Vagina (tissue), 2 donors: ENCODE results near the gene ANK2. TPM values are rescaled to one million over a fixed set of nuclear protein-coding genes. Genes with fewer than 3 reads are reported as not detected.
A peak's percentile ranks its signal among the peaks of the same experiment; 100 is the strongest.

ENCODE experiments used
- DNase-seq, 2 donors: peaks; one replicate each; pipeline ENCODE4 v3.0.0-alpha.2; 2017; ENCODE audit errors: extremely low spot score in 2 of 2
- H3K27ac ChIP-seq: fragments of 200-600 bp; sonication (generic); one replicate; pipeline ENCODE4 v1.5.1; 2019
- H3K27me3 ChIP-seq: fragments of 200-600 bp; sonication (generic); one replicate; pipeline ENCODE4 v1.5.1; 2019
- H3K36me3 ChIP-seq, 2 donors: fragments of 200-600 bp; sonication (generic); one replicate each; pipeline ENCODE4 v1.5.1; 2017 to 2019
- H3K4me1 ChIP-seq: fragments of 200-600 bp; sonication (generic); one replicate; pipeline ENCODE4 v1.5.1; 2019
- H3K4me3 ChIP-seq, 2 donors: fragments of 200-600 bp; sonication (generic); 1 replicate in 1 of 2; 2 replicates in 1 of 2; pipeline ENCODE4 v1.5.1; 2016 to 2019
- H3K9me3 ChIP-seq: fragments of 200-600 bp; sonication (generic); one replicate; pipeline ENCODE4 v1.5.1; 2019
- CTCF ChIP-seq, 3 experiments: fragments of 450-650 bp in 2 of 3; fragments of 200-600 bp in 1 of 3; sonication (generic) in 1 of 3; IDR thresholded peaks; one replicate each; pipeline ENCODE4 v1.5.1; 2017 to 2019; ENCODE audit warnings: antibody characterized with exemption in 3 of 3, mild to moderate bottlenecking in 2 of 3, moderate library complexity in 2 of 3
- POLR2A ChIP-seq, 2 donors: fragments of 450-650 bp; IDR thresholded peaks; one replicate each; pipeline ENCODE4 v1.6.1; 2017; ENCODE audit warnings: antibody characterized with exemption in 2 of 2, mild to moderate bottlenecking in 2 of 2, moderate library complexity in 2 of 2
- POLR2AphosphoS5 ChIP-seq, 2 donors: sonication (generic); formaldehyde crosslinking; IDR thresholded peaks; one replicate each; pipeline ENCODE4 v1.9.0; 2017; ENCODE audit warnings: antibody characterized with exemption in 2 of 2, mild to moderate bottlenecking in 2 of 2, low read depth in 1 of 2; ENCODE audit not compliant: insufficient read depth in 1 of 2
- intact Hi-C: fragments of 100-400 bp; cut with DNase I; formaldehyde crosslinking; loops from one replicate; pipeline ENCODE4 v1.15.1; 2023
- total RNA-seq: library from RNA; depleted of rRNA; stranded (reverse); fragments of >200 nt; gene quantifications from one replicate; pipeline ENCODE4 v1.2.3, GENCODE V29; 2016

Gene ANK2
- total RNA-seq, 1 donor from 2014 or later: 64.6 TPM

- no peak for DNase-seq
- intact Hi-C loops: no loop called here
- Histone ChIP-seq H3K27ac (no peak overlapping the region), H3K36me3 (no peaks in the 10 kb centered on the region), H3K4me1 (no peaks in the 10 kb centered on the region), H3K9me3 (no peaks in the 10 kb centered on the region), H3K27me3 (no peaks in the 10 kb centered on the region), H3K4me3 (peak overlapping the region in 1 of 2 donors; percentile 22)
- TF ChIP-seq CTCF (IDR thresholded peaks at IDR 0.05) (no peak), POLR2A (IDR thresholded peaks at IDR 0.05) (no peak), POLR2AphosphoS5 (IDR thresholded peaks at IDR 0.05; ENCODE audit: insufficient read depth in 1 of 2, low read depth in 1 of 2) (no peak)
Measured at GRCh38 chr4:113050371-113050755, 910 bp downstream of the ANK2 start.

- intact Hi-C loops: no loop called here
- Histone ChIP-seq H3K9me3 (no peaks in the 10 kb centered on the region), H3K27me3 (no peaks in the 10 kb centered on the region), H3K4me3 (no peak overlapping the region), H3K4me1 (no peaks in the 10 kb centered on the region), H3K36me3 (no peaks in the 10 kb centered on the region), H3K27ac (no peak overlapping the region)
- TF ChIP-seq POLR2A (IDR thresholded peaks at IDR 0.05): no peak
- TF ChIP-seq CTCF (IDR thresholded peaks at IDR 0.05): no peak
- TF ChIP-seq POLR2AphosphoS5 (IDR thresholded peaks at IDR 0.05; ENCODE audit: insufficient read depth in 1 of 2, low read depth in 1 of 2): no peak
- no peak for DNase-seq
Measured at GRCh38 chr4:113050837-113051236, 1.4 kb downstream of the ANK2 start.

GRCh38 chr4:113051361-113051760, 1.9 kb downstream of the ANK2 start:
- no peak overlapping the region for H3K4me3 ChIP-seq

GRCh38 chr4:113052379-113052951, 3.0 kb downstream of the ANK2 start:
- Histone ChIP-seq H3K4me3 (no peak overlapping the region), H3K36me3 (no peaks in the 10 kb centered on the region), H3K27me3 (no peaks in the 10 kb centered on the region), H3K4me1 (no peaks in the 10 kb centered on the region), H3K27ac (peak overlapping the region; percentile 30), H3K9me3 (no peaks in the 10 kb centered on the region)
- intact Hi-C loops: no loop called here
- TF ChIP-seq POLR2AphosphoS5 (IDR thresholded peaks at IDR 0.05; ENCODE audit: insufficient read depth in 1 of 2, low read depth in 1 of 2): no peak
- TF ChIP-seq CTCF (IDR thresholded peaks at IDR 0.05): no peak
- no peak for TF ChIP-seq POLR2A (IDR thresholded peaks at IDR 0.05)
- no peak for DNase-seq

More at GRCh38 chr4:113051361-113051760, 1.9 kb downstream of the ANK2 start:
- Histone ChIP-seq H3K9me3 (no peaks in the 10 kb centered on the region), H3K4me1 (no peaks in the 10 kb centered on the region), H3K27me3 (no peaks in the 10 kb centered on the region), H3K27ac (no peak overlapping the region), H3K36me3 (no peaks in the 10 kb centered on the region)
- TF ChIP-seq CTCF (IDR thresholded peaks at IDR 0.05) (no peak), POLR2A (IDR thresholded peaks at IDR 0.05) (no peak), POLR2AphosphoS5 (IDR thresholded peaks at IDR 0.05; ENCODE audit: insufficient read depth in 1 of 2, low read depth in 1 of 2) (no peak)
- intact Hi-C loops: no loop called here
- DNase-seq: no peak

- intact Hi-C loops: no loop called here
- H3K9me3 ChIP-seq: no peaks in the 10 kb centered on the region
Measured at GRCh38 chr4:113053883-113054282, 4.4 kb downstream of the ANK2 start.

More at GRCh38 chr4:113053883-113054282, 4.4 kb downstream of the ANK2 start:
- H3K4me3 ChIP-seq: no peak overlapping the region
- TF ChIP-seq POLR2AphosphoS5 (IDR thresholded peaks at IDR 0.05; ENCODE audit: insufficient read depth in 1 of 2, low read depth in 1 of 2) (no peak), POLR2A (IDR thresholded peaks at IDR 0.05) (no peak), CTCF (IDR thresholded peaks at IDR 0.05) (no peak)
- H3K36me3 ChIP-seq: no peaks in the 10 kb centered on the region
- no peak for DNase-seq
- H3K27me3 ChIP-seq: no peaks in the 10 kb centered on the region
- no peaks in the 10 kb centered on the region for H3K4me1 ChIP-seq
- H3K27ac ChIP-seq: no peak overlapping the region
